ENCODE measurements around the gene CLOCK. TPM values are rescaled to one million over a fixed set of nuclear protein-coding genes. Genes with fewer than 3 reads are reported as not detected.

The CLOCK gene
- total and polyA plus RNA-seq, 2 of the 8 experiments (the other 6 are each of a cell fraction or from before 2014, with no cell fraction given) = 7.7 to 24.2 TPM

GRCh38 chr4:55395529-55396307 is 151.0 kb downstream of the CLOCK start, which contains the start of gene TMEM165:
Gene TMEM165 (plus strand): TSS chr4:55395957. CDS start chr4:55396190, 233 bp downstream.
- Histone ChIP-seq H4K5ac (ENCODE audit: insufficient read length, low read depth, low read length) (peak within 1 kb of the TSS; percentile 94), H2BK12ac (ENCODE audit: low read depth, low read length) (0 out of 2 replicates have a peak within 1 kb of the TSS, but pooled peaks have one; percentile 52), H3K9me3 (ENCODE audit: insufficient read depth in 2 of 2, low read depth in 1 of 2, low read length in 1 of 2) (no peaks in the 10 kb centered on the region), H2AK5ac (ENCODE audit: low read depth, low read length) (peak within 1 kb of the TSS; percentile 88; the same call in 1 of the 2 replicates), H2BK15ac (ENCODE audit: low read length) (no peak within 1 kb of the TSS), H3K14ac (ENCODE audit: insufficient read length) (no peak within 1 kb of the TSS), H3K56ac (replicated peaks; ENCODE audit: insufficient read length, low read depth, low read length) (peak within 1 kb of the TSS; percentile 85), H3K27me3 (replicated peaks in 1 of 4; ENCODE audit: control insufficient read depth in 3 of 4, extremely low read depth in 1 of 4, insufficient read depth in 3 of 4, low read length in 3 of 4) (no peaks in the 10 kb centered on the region), H3K18ac (ENCODE audit: extremely low read depth, low read length) (peak within 1 kb of the TSS; percentile 87), H2BK20ac (ENCODE audit: low read length) (no peak within 1 kb of the TSS), H4K8ac (ENCODE audit: extremely low read depth, insufficient read depth, low read length) (peak within 1 kb of the TSS; percentile 99), H4K91ac (replicated peaks; ENCODE audit: insufficient read length, low read length) (peak within 1 kb of the TSS; percentile 86), H3K4me3 (ENCODE audit: extremely low read depth in 1 of 4, insufficient read depth in 2 of 4, low read depth in 3 of 4, low read length in 4 of 4) (peak within 1 kb of the TSS; percentile 74 to 87 (median 79)), H2BK5ac (ENCODE audit: low read depth, low read length) (0 out of 2 replicates have a peak within 1 kb of the TSS, but pooled peaks have one; percentile 71), H3K79me1 (ENCODE audit: low read depth, low read length) (peaks cover 4% of the 10 kb centered on the region), H3K9ac (replicated peaks in 1 of 4; ENCODE audit: extremely low read depth in 1 of 4, low read depth in 3 of 4, low read length in 3 of 4) (peak within 1 kb of the TSS; percentile 90 to 99 (median 94)), H2AFZ (ENCODE audit: low read length) (peak within 1 kb of the TSS; percentile 27; the same call in 1 of the 2 replicates), H3K79me2 (ENCODE audit: control insufficient read depth in 1 of 2, insufficient read depth in 2 of 2, low read length in 2 of 2) (peaks cover 30 to 44% of the 10 kb centered on the region in 2 experiments), H3K4ac (replicated peaks; ENCODE audit: insufficient read length, low read depth, low read length) (no peak within 1 kb of the TSS), H2BK120ac (replicated peaks; ENCODE audit: low read depth, low read length) (no peak within 1 kb of the TSS), H3K4me1 (replicated peaks in 1 of 4; ENCODE audit: control insufficient read depth in 3 of 4, insufficient read depth in 4 of 4, low read length in 3 of 4) (peaks cover 0 to 6% (median under 1%) of the 10 kb centered on the region in 4 experiments; a peak in 2 of 7 replicates), H3K4me2 (ENCODE audit: insufficient read depth in 1 of 2, low read depth in 2 of 2, low read length in 2 of 2) (peak within 1 kb of the TSS; percentile 81 to 97), H3K36me3 (ENCODE audit: control insufficient read depth in 2 of 4, insufficient read depth in 4 of 4, low read length in 3 of 4) (peaks cover 0 to 13% (median 1%) of the 10 kb centered on the region in 4 experiments; a peak in 1 of 8 replicates), H3K27ac (ENCODE audit: low read depth, low read length) (peak within 1 kb of the TSS; percentile 91), H4K20me1 (replicated peaks in 1 of 2; ENCODE audit: control insufficient read depth in 1 of 2, insufficient read depth in 2 of 2, low read length in 2 of 2) (peaks cover 11 to 12% of the 10 kb centered on the region in 2 experiments), H3K23ac (ENCODE audit: insufficient read length) (no peak within 1 kb of the TSS), H3K23me2 (ENCODE audit: low read depth, low read length) (peaks cover 18% of the 10 kb centered on the region)
- ChIA-PET POLR2A (ENCODE audit: partially characterized antibody) (interaction anchor here (0.7 to 3.6 kb wide), 17 partner anchors 10 to 241 kb away, joined by 3 to 19 read pairs (median 5); partner anchors contain the start of gene NMU), CTCF (ENCODE audit: partially characterized antibody) (interaction anchor here (0.6 to 1.8 kb wide), 7 partner anchors 34 to 425 kb away, joined by 3 to 5 read pairs (median 3); no protein-coding TSS in a partner anchor)
- 2% methylated on average over 74 of the region's 95 CpGs; no CpG with 5 or more reads in 1 of the 2 experiments for WGBS, 2 experiments (ENCODE audit: extremely low coverage in 1 of 2, insufficient coverage in 1 of 2, insufficient read length in 1 of 2, insufficient replicate concordance in 2 of 2, low coverage in 1 of 2, low lambda C conversion rate in 2 of 2, missing lambda C conversion rate in 1 of 2)
- no peak for FAIRE-seq
- DNase-seq (ENCODE audit: low read depth in 1 of 2, low spot score in 2 of 2) = peak; percentile 51 to 94
- TF ChIP-seq RNF2 (IDR thresholded peaks at IDR 0.05; ENCODE audit: borderline replicate concordance, low read depth, low read length, missing control alignments, poor library complexity, severe bottlenecking) (no peak), TBP (IDR thresholded peaks at IDR 0.05; ENCODE audit: low read depth, low read length) (peak; percentile 90), SIRT6 (IDR thresholded peaks at IDR 0.05; ENCODE audit: low read length) (no peak), TAF1 (IDR thresholded peaks at IDR 0.05; ENCODE audit: low read depth, low read length) (peak; percentile 95), CBX8 (IDR thresholded peaks at IDR 0.05; ENCODE audit: borderline replicate concordance, low read depth, low read length) (no peak), CTBP2 (IDR thresholded peaks at IDR 0.05; ENCODE audit: borderline replicate concordance, insufficient read depth, insufficient read length, low read length) (no peak), TCF12 (IDR thresholded peaks at IDR 0.05; ENCODE audit: low read depth, low read length) (no peak), HDAC6 (IDR thresholded peaks at IDR 0.05; ENCODE audit: low read depth, low read length) (no peak), POLR2AphosphoS5 (IDR thresholded peaks at IDR 0.05; ENCODE audit: low read depth, low read length) (peak; percentile 95), GTF2F1 (IDR thresholded peaks at IDR 0.05; ENCODE audit: borderline replicate concordance, low read depth, low read length) (no peak), CREB1 (IDR thresholded peaks at IDR 0.05) (peak; percentile 81), YY1 (IDR thresholded peaks at IDR 0.05; ENCODE audit: low read depth, low read length) (no peak; the same call in 1 of the 2 replicates)

All from H1 (cell line).